HCT116 (cell line): ENCODE measurements around the gene ENOX1. TPM values are rescaled to one million over a fixed set of nuclear protein-coding genes. Genes with fewer than 3 reads are reported as not detected.

Experiments used
- ATAC-seq: fragments of 200-7000 bp; cut with Tn5 transposase; 2 replicates; pipeline ENCODE4 v1.9.1; 2020; ENCODE audit warnings: mild to moderate bottlenecking, moderate library complexity
- BruUV-seq: library from RNA; stranded (reverse); fragments of 400-500 nt; replicated peaks from 2 replicates; lab custom pipeline; 2021; lab: Mats Ljungman, UMichigan
- CTCF ChIA-PET: fragments of 300-600 bp; sonication (Branson Sonifier 250); formaldehyde crosslinking; loops from one replicate; lab custom pipeline; 2021; ENCODE audit warnings: antibody characterized with exemption; lab: Charles Lee
- POLR2A ChIA-PET: fragments of 300-600, 350-600 bp; sonication (Branson Sonifier 250); formaldehyde crosslinking; loops from one replicate; lab custom pipeline; 2021; ENCODE audit warnings: antibody characterized with exemption; lab: Charles Lee
- RAD21 ChIA-PET, 2 experiments: fragments of 300-600 bp; sonication (Branson Sonifier 250); formaldehyde crosslinking; loops; one replicate each; lab custom pipeline; 2023; ENCODE audit warnings: low total read pairs in 2 of 2; ENCODE audit not compliant: uncharacterized antibody in 2 of 2, unreplicated experiment in 2 of 2, low non-redundant PET in 1 of 2; lab: Charles Lee
- DNase-seq: peaks from one replicate; pipeline ENCODE4 v3.0.0-alpha.2; 2010; ENCODE audit warnings: low read depth, low spot score
- H2AFZ ChIP-seq: fragments of 200-600 bp; shearing (Covaris generic), sonication (generic); 2 replicates; pipeline ENCODE4 v1.6.1; 2017; ENCODE audit warnings: low read depth, mixed run types, mixed read lengths, antibody characterized with exemption, low read length; ENCODE audit not compliant: poor library complexity, severe bottlenecking
- H3K27ac ChIP-seq: 2 replicates; pipeline ENCODE4 v1.5.1; 2012; ENCODE audit warnings: low read depth, low read length
- H3K27me3 ChIP-seq: fragments of 200-600 bp; sonication (generic); 2 replicates; pipeline ENCODE4 v1.6.1; 2016; ENCODE audit warnings: mixed run types, low read length, mixed read lengths; ENCODE audit not compliant: insufficient read depth
- H3K36me3 ChIP-seq, 2 experiments: fragments of 200-500 bp in 1 of 2; fragments of 200-600 bp in 1 of 2; sonication (Bioruptor generic) in 1 of 2; sonication (generic) in 1 of 2; 2 replicates each; pipeline versions ENCODE4 v1.5.1 to v1.6.1; 2014 to 2016; ENCODE audit warnings: low read length in 2 of 2, inconsistent platforms in 1 of 2, mixed read lengths in 1 of 2, mixed run types in 1 of 2; ENCODE audit not compliant: insufficient read depth in 2 of 2, control insufficient read depth in 1 of 2
- H3K4me1 ChIP-seq, 2 experiments: fragments of 200-600 bp in 1 of 2; sonication (generic) in 1 of 2; 2 replicates each; pipeline versions ENCODE4 v1.5.1 to v1.6.1; 2012 to 2017; ENCODE audit warnings: low read length in 2 of 2, inconsistent platforms in 1 of 2, mild to moderate bottlenecking in 1 of 2, mixed read lengths in 1 of 2, mixed run types in 1 of 2, moderate library complexity in 1 of 2; ENCODE audit not compliant: insufficient read depth in 2 of 2, control insufficient read depth in 1 of 2
- H3K4me2 ChIP-seq: fragments of 200-600 bp; sonication (generic); 2 replicates; pipeline ENCODE4 v1.6.1; 2017; ENCODE audit warnings: mixed run types, low read length, mixed read lengths
- H3K4me3 ChIP-seq, 2 experiments: fragments of 200-600 bp in 1 of 2; sonication (generic) in 1 of 2; replicated peaks in 1 of 2; 2 replicates each; pipeline ENCODE4 v1.5.1; 2011 to 2016; ENCODE audit warnings: low read length in 2 of 2, control low read depth in 1 of 2, low read depth in 1 of 2, mild to moderate bottlenecking in 1 of 2, mixed read lengths in 1 of 2, mixed run types in 1 of 2
- H3K79me2 ChIP-seq: fragments of 200-600 bp; sonication (generic); 2 replicates; pipeline ENCODE4 v1.6.1; 2017; ENCODE audit warnings: mild to moderate bottlenecking, mixed run types, low read length, moderate library complexity, mixed read lengths; ENCODE audit not compliant: insufficient read depth
- H3K9ac ChIP-seq: fragments of 200-600 bp; sonication (generic); 2 replicates; pipeline ENCODE4 v1.6.1; 2016; ENCODE audit warnings: low read length, mixed read lengths
- H3K9me2 ChIP-seq: fragments of 200-600 bp; sonication (generic), shearing (Covaris generic); 2 replicates; pipeline ENCODE4 v1.6.1; 2017; ENCODE audit warnings: mixed run types, mild to moderate bottlenecking, moderate library complexity; ENCODE audit not compliant: insufficient read depth
- H3K9me3 ChIP-seq, 2 experiments: fragments of 200-500 bp in 1 of 2; fragments of 200-600 bp in 1 of 2; sonication (Bioruptor generic) in 1 of 2; sonication (generic) in 1 of 2; 2 replicates each; pipeline ENCODE4 v1.6.1; 2014 to 2017; ENCODE audit warnings: low read length in 2 of 2, mixed read lengths in 2 of 2, inconsistent platforms in 1 of 2, low read depth in 1 of 2, mild to moderate bottlenecking in 1 of 2, mixed run types in 1 of 2, moderate library complexity in 1 of 2; ENCODE audit not compliant: control insufficient read depth in 1 of 2, insufficient read depth in 1 of 2
- H4K20me1 ChIP-seq: fragments of 200-600 bp; sonication (generic), shearing (Covaris generic); 2 replicates; pipeline ENCODE4 v1.6.1; 2017; ENCODE audit warnings: mixed run types, mild to moderate bottlenecking, moderate library complexity; ENCODE audit not compliant: insufficient read depth
- ATF3 ChIP-seq: IDR thresholded peaks from 2 replicates; pipeline ENCODE4 v1.6.1; 2012
- CEBPB ChIP-seq: IDR thresholded peaks from 2 replicates; pipeline ENCODE4 v1.6.1; 2012; ENCODE audit warnings: low read depth
- CTCF ChIP-seq, 3 experiments: fragments of 200-600 bp in 1 of 3; sonication (generic) in 1 of 3; IDR thresholded peaks in 2 of 3; conservative IDR thresholded peaks in 1 of 3; 2 replicates each; pipeline ENCODE4 v1.5.1; 2012 to 2017; ENCODE audit warnings: low read depth in 2 of 3, low read length in 2 of 3, antibody characterized with exemption in 1 of 3, borderline replicate concordance in 1 of 3, control low read depth in 1 of 3, mild to moderate bottlenecking in 1 of 3, mixed read lengths in 1 of 3, mixed run types in 1 of 3, moderate library complexity in 1 of 3; ENCODE audit not compliant: insufficient read depth in 1 of 3
- EGR1 ChIP-seq: IDR thresholded peaks from 2 replicates; pipeline ENCODE4 v1.6.1; 2012; ENCODE audit warnings: low read depth
- ELF1 ChIP-seq: IDR thresholded peaks from 2 replicates; pipeline ENCODE4 v1.6.1; 2012; ENCODE audit warnings: low read depth, borderline replicate concordance
- EZH2 ChIP-seq: fragments of 200-600 bp; sonication (generic); IDR thresholded peaks from 2 replicates; pipeline ENCODE4 v1.6.1; 2017; ENCODE audit warnings: antibody characterized with exemption, mixed run types
- EZH2phosphoT487 ChIP-seq: fragments of 200-600 bp; IDR thresholded peaks from 2 replicates; pipeline ENCODE4 v1.6.1; 2018; ENCODE audit warnings: antibody characterized with exemption, borderline replicate concordance
- JUND ChIP-seq: IDR thresholded peaks from 2 replicates; pipeline ENCODE4 v1.6.1; 2012
- MAX ChIP-seq: IDR thresholded peaks from 2 replicates; pipeline ENCODE4 v1.6.1; 2012
- POLR2A ChIP-seq: IDR thresholded peaks from 2 replicates; pipeline ENCODE4 v1.7.0; 2011; ENCODE audit warnings: borderline replicate concordance; ENCODE audit not compliant: insufficient read depth, insufficient read length; ENCODE audit errors: extremely low read depth
- POLR2AphosphoS5 ChIP-seq: IDR thresholded peaks from 2 replicates; pipeline ENCODE4 v1.6.1; 2011; ENCODE audit warnings: mild to moderate bottlenecking, low read depth, low read length, moderate library complexity
- RAD21 ChIP-seq: IDR thresholded peaks from 2 replicates; pipeline ENCODE4 v1.6.1; 2012; ENCODE audit warnings: low read depth, mild to moderate bottlenecking
- REST ChIP-seq: IDR thresholded peaks from 2 replicates; pipeline ENCODE4 v1.6.1; 2012; ENCODE audit warnings: low read depth
- SRF ChIP-seq: IDR thresholded peaks from 2 replicates; pipeline ENCODE4 v1.6.1; 2012; ENCODE audit warnings: low read depth
- TCF7L2 ChIP-seq: IDR thresholded peaks from 2 replicates; pipeline ENCODE4 v1.7.0; 2011; ENCODE audit warnings: borderline replicate concordance, inconsistent platforms; ENCODE audit not compliant: insufficient read depth, insufficient read length; ENCODE audit errors: extremely low read depth
- YY1 ChIP-seq: IDR thresholded peaks from 2 replicates; pipeline ENCODE4 v1.6.1; 2011; ENCODE audit warnings: low read length, low read depth, moderate library complexity, mild to moderate bottlenecking; ENCODE audit not compliant: insufficient replicate concordance; ENCODE audit errors: extremely low read depth
- ZBTB33 ChIP-seq: IDR thresholded peaks from 2 replicates; pipeline ENCODE4 v1.6.1; 2011; ENCODE audit warnings: mild to moderate bottlenecking, low read length, moderate library complexity; ENCODE audit not compliant: insufficient replicate concordance; ENCODE audit errors: extremely low read depth
- ZFX ChIP-seq: fragments of 450-650 bp; IDR thresholded peaks from 2 replicates; pipeline ENCODE4 v1.6.1; 2017
- ZNF274 ChIP-seq: fragments of 200-500 bp; sonication (Bioruptor generic); IDR thresholded peaks from 2 replicates; pipeline ENCODE4 v1.6.1; 2014; ENCODE audit warnings: mild to moderate bottlenecking, low read depth, low read length, inconsistent platforms
- intact Hi-C: fragments of 100-400 bp; cut with micrococcal nuclease; formaldehyde crosslinking; loops from 2 replicates; pipeline ENCODE4 v1.10.0; 2022
- total RNA-seq: library from RNA; stranded (reverse); gene quantifications from one replicate; pipeline ENCODE4 v1.2.1, GENCODE V29; 2021; ENCODE audit not compliant: unreplicated experiment

The ENOX1 gene
- total RNA-seq, 1 experiment from 2014 or later = 4.5 TPM

- Histone ChIP-seq H3K27me3 (no peaks in the 10 kb centered on the region), H3K27ac (no peak overlapping the region), H3K4me3 (no peak overlapping the region), H3K9ac (no peak overlapping the region), H3K79me2 (no peaks in the 10 kb centered on the region), H3K4me2 (no peak overlapping the region), H3K9me2 (no peaks in the 10 kb centered on the region), H2AFZ (no peak overlapping the region), H3K4me1 (no peaks in the 10 kb centered on the region), H4K20me1 (no peaks in the 10 kb centered on the region; the same call in 1 of the 2 replicates), H3K9me3 (no peaks in the 10 kb centered on the region), H3K36me3 (no peaks in the 10 kb centered on the region)
- DNase-seq (no peak), ATAC-seq (no peak)
- intact Hi-C loops = no loop called here
- BruUV-seq = no TSS peak
- ChIA-PET RAD21 (no interaction called here), POLR2A (no interaction called here), CTCF (no interaction called here)
- TF ChIP-seq ZNF274 (no peak), CEBPB (no peak), CTCF (IDR thresholded peaks at IDR 0.05 in 2 of 3, conservative IDR thresholded peaks at IDR 0.05 in 1 of 3; ENCODE audit: borderline replicate concordance in 1 of 3, insufficient read depth in 1 of 3, low read depth in 2 of 3, low read length in 2 of 3) (no peak), ZBTB33 (no peak), ELF1 (no peak), ATF3 (no peak), TCF7L2 (no peak), ZFX (no peak), RAD21 (no peak), POLR2AphosphoS5 (no peak), EZH2phosphoT487 (no peak), REST (no peak), YY1 (no peak), JUND (no peak), MAX (no peak), EGR1 (no peak), POLR2A (no peak), EZH2 (no peak), SRF (no peak)
Measured at GRCh38 chr13:43512221-43512620, 274.6 kb downstream of the ENOX1 start.
